Embryonic facial prominence (tissue), 1 donor: Measurements from ENCODE around the gene PEX3.

ENCODE experiments used
- DNase-seq: peaks from one replicate; pipeline ENCODE4 v3.0.0-alpha.2; 2016; ENCODE audit errors: extremely low spot score

PEX3 gene

DNA sequence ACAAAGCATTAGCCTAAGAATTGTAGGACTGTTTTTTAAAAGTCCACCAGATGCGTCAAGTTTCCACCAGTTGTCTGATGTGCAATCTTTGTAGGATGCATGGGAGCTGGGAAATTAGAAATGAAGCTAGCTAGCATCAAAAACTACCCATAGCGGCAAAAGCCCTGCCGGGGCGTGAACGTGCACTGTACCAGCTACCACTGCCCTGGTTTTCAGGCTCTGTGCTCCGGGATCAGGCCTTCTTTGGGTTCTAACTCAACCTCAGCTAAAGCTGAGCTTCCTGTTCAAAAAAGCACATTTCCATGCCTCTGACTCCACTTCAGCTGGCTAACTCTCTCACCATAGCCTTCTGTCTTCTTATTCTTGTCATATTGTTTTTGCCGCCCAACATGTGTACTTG, 87.8 kb downstream of the PEX3 start:
- no peak for DNase-seq

DNA sequence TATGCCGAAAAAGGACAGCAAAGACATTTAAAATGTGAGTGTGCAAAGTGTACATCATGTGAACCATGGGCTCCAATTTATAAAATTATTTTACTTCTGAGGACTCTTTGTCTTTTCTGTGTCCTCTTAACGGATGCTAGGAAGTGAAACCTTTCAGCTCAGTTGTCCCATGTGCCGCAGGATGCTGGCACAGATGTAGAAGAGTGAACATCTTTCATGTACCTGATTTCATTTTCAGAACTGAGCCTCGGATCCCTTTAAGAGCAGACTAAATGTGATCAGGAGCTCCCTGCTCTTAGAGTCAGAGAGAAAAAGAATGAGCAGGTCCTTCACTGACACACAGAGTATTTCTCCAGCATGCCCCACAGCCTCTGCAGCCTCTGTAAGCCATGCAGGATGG, 88.5 kb downstream of the PEX3 start:
- DNase-seq, result no peak

DNA sequence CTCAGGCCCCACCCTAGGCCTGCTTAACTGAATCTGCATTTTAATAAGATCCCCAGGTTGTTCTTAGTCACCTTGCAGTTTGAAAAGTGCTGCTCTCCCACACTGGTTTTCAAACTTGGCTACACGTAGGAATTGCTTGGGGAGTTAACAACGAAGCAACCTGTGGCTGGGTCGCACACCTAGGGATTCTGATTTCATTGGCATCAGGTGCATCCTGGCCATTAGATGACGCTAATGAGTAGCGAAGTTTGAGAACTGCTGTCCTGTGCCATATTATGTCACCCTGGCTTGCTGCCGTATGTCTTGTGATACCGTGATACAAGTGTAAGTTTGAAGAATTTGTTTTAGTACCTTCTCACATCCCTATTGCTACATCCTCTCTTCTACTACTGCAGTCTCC, 89.1 kb downstream of the PEX3 start:
- no peak for DNase-seq

DNA sequence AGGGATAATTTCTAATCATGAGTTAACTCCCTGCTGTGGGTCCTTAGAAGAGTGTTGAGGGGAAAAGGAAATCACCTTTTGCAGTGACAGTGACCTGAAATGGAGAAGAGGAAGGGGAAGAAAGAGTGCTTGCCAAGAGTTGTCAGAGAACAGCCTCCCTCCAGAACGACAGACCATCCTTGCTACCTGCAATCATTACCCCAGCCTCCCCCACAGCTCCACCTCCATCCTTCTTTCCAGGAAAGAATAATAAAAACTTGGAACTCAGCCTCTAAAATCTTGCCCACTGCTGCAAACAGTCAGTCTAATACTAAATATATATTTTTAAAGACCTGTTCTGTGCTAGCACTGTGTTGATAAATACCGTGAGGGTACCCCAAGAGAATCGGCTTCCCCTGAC, 89.6 kb downstream of the PEX3 start:
- no peak for DNase-seq
